GM23248 (cell line): Measurements from ENCODE around the gene C6orf120. TPM values are rescaled to one million over a fixed set of nuclear protein-coding genes. Genes with fewer than 3 reads are reported as not detected.

Experiments
- DNase-seq: peaks from one replicate; pipeline ENCODE4 v3.0.0-alpha.2; 2015
- H2AFZ ChIP-seq: fragments of 200-600 bp; sonication (generic); 2 replicates; pipeline ENCODE4 v1.6.1; 2016; ENCODE audit warnings: antibody characterized with exemption
- H3F3A ChIP-seq: fragments of 200-600 bp; sonication (generic); 2 replicates; pipeline ENCODE4 v1.6.1; 2016; ENCODE audit warnings: mild to moderate bottlenecking, antibody characterized with exemption, mixed run types; ENCODE audit not compliant: insufficient read depth
- H3K27ac ChIP-seq: fragments of 200-600 bp; sonication (generic); 2 replicates; pipeline ENCODE4 v1.5.1; 2016; ENCODE audit warnings: mild to moderate bottlenecking
- H3K27me3 ChIP-seq: fragments of 200-600 bp; sonication (generic); replicated peaks from 2 replicates; pipeline ENCODE4 v1.6.1; 2016; ENCODE audit warnings: mild to moderate bottlenecking; ENCODE audit not compliant: insufficient read depth
- H3K36me3 ChIP-seq: fragments of 200-600 bp; sonication (generic); 2 replicates; pipeline ENCODE4 v1.6.1; 2016; ENCODE audit warnings: low read depth, mild to moderate bottlenecking
- H3K4me1 ChIP-seq: fragments of 200-600 bp; sonication (generic); 2 replicates; pipeline ENCODE4 v1.6.1; 2016; ENCODE audit warnings: mild to moderate bottlenecking; ENCODE audit not compliant: insufficient read depth
- H3K4me2 ChIP-seq: fragments of 200-600 bp; sonication (generic); one replicate; pipeline ENCODE4 v1.6.1; 2016; ENCODE audit warnings: mild to moderate bottlenecking; ENCODE audit not compliant: unreplicated experiment
- H3K4me3 ChIP-seq: fragments of 200-600 bp; sonication (generic); 2 replicates; pipeline ENCODE4 v1.5.1; 2016; ENCODE audit warnings: mild to moderate bottlenecking
- H3K79me2 ChIP-seq: fragments of 200-600 bp; sonication (generic); 2 replicates; pipeline ENCODE4 v1.6.1; 2016; ENCODE audit warnings: mild to moderate bottlenecking; ENCODE audit not compliant: insufficient read depth
- H3K9ac ChIP-seq: fragments of 200-600 bp; sonication (generic); 2 replicates; pipeline ENCODE4 v1.6.1; 2016; ENCODE audit warnings: mild to moderate bottlenecking
- H3K9me2 ChIP-seq: fragments of 200-600 bp; sonication (generic); 2 replicates; pipeline ENCODE4 v1.6.1; 2016; ENCODE audit warnings: mixed run types, mild to moderate bottlenecking, moderate library complexity; ENCODE audit not compliant: insufficient read depth
- H3K9me3 ChIP-seq: fragments of 200-600 bp; sonication (generic); one replicate; pipeline ENCODE4 v1.6.1; 2017; ENCODE audit warnings: low read depth
- H4K20me1 ChIP-seq: fragments of 200-600 bp; sonication (generic); 2 replicates; pipeline ENCODE4 v1.6.0; 2016; ENCODE audit not compliant: insufficient read depth
- EZH2 ChIP-seq: fragments of 200-600 bp; sonication (generic); IDR thresholded peaks from 2 replicates; pipeline ENCODE4 v1.6.1; 2018; ENCODE audit warnings: antibody characterized with exemption, mild to moderate bottlenecking; ENCODE audit not compliant: insufficient read depth, poor library complexity, severe bottlenecking
- EZH2phosphoT487 ChIP-seq: fragments of 200-600 bp; sonication (generic); IDR thresholded peaks from 2 replicates; pipeline ENCODE4 v1.6.1; 2018; ENCODE audit warnings: antibody characterized with exemption, moderate library complexity, mild to moderate bottlenecking, low read depth; ENCODE audit not compliant: insufficient read depth
- whole genome bisulfite sequencing, 2 experiments: methylation state at CpG; one replicate each; pipeline ENCODE4 v1.1.6; 2015 to 2017; ENCODE audit warnings: low lambda C conversion rate in 2 of 2, low coverage in 1 of 2; ENCODE audit errors: missing lambda C conversion rate in 2 of 2; 5-methylcytosine and 5-hydroxymethylcytosine counted together
- in situ Hi-C: fragments of 300-500 bp; cut with MboI; formaldehyde crosslinking; loops from 2 replicates; pipeline ENCODE4 v1.15.0; 2020
- polyA plus RNA-seq: library from polyadenylated mRNA; unstranded; fragments of >200 nt; fragmentation: Nextera tagmentation; extraction: Ambion mirVana; gene quantifications from 2 replicates; pipeline ENCODE4 v1.2.1, GENCODE V29; 2016
- total RNA-seq: library from RNA; depleted of rRNA; stranded (reverse); fragments of >200 nt; shearing (Covaris generic); gene quantifications from 2 replicates; pipeline ENCODE4 v1.2.3, GENCODE V29; 2014

The C6orf120 gene
- total and polyA plus RNA-seq, 2 experiments from 2014 or later, result 39.4 to 72.7 TPM

DNA sequence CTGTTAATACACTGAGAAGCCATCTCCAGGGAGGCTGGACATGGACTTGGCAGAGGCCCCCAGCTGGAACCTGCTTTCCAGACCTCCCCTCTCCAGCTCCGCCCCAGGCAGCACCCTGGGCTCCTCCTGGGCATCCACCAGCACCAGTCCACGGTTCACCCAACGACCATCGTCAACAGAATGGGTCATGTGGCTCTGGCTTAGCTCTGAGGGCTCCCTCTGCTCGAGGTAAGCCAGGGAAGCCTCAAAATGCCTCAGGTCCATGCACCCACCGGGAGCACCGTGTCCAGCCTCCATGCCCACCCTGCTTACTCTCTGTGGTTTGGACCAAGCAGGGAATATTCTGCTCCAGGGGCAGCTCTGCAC is 40.6 kb upstream of the C6orf120 start:
- H3K36me3 ChIP-seq, result no peaks in the 10 kb centered on the region; the same call in 1 of the 2 replicates
- no peaks in the 10 kb centered on the region for H3K4me1 ChIP-seq
- no peaks in the 10 kb centered on the region for H4K20me1 ChIP-seq
- TF ChIP-seq EZH2 (no peak), EZH2phosphoT487 (no peak)
- no peak overlapping the region for H2AFZ ChIP-seq
- no peak overlapping the region for H3K4me3 ChIP-seq
- no peaks in the 10 kb centered on the region for H3K9me3 ChIP-seq
- H3K27me3 ChIP-seq, result no peaks in the 10 kb centered on the region
- no peaks in the 10 kb centered on the region for H3K9me2 ChIP-seq
- H3K27ac ChIP-seq, result no peak overlapping the region
- H3F3A ChIP-seq, result no peaks in the 10 kb centered on the region
- no peak overlapping the region for H3K9ac ChIP-seq
- no peak overlapping the region for H3K4me2 ChIP-seq
- no peaks in the 10 kb centered on the region for H3K79me2 ChIP-seq
- no peak for DNase-seq
- WGBS, 2 experiments, result 96 to 100% methylated on average over 7 of the region's 7 CpGs
- in situ Hi-C loops, result no loop called here

DNA sequence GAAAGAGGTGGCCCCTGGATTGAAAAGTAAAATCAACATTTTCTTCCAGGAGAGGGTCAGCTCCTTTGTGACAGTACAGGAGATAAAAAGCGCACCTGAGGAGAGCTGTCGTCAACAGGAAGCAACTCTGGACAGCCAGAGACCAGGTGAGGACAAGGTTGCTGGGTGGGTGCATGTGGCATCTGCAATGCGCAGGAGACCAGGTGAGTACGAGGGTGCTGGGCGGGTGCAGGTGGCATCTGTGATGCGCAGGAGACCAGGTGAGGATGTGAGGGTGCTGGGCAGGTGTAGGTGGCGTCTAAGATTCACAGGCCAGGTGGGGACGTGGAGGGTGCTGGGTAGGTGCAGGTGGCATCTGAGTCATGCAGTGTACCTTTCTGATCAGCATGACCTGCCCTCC is 38.5 kb upstream of the C6orf120 start:
- WGBS, 2 experiments, result 96 to 98% methylated on average over 8 of the region's 8 CpGs
- no peak overlapping the region for H3K27ac ChIP-seq
- H2AFZ ChIP-seq, result no peak overlapping the region
- H3K27me3 ChIP-seq, result no peaks in the 10 kb centered on the region
- no peak overlapping the region for H3K4me3 ChIP-seq
- DNase-seq, result no peak
- H3K36me3 ChIP-seq, result peaks cover 4% of the 10 kb centered on the region; the same call in 1 of the 2 replicates
- no peaks in the 10 kb centered on the region for H3K79me2 ChIP-seq
- no peaks in the 10 kb centered on the region for H3K9me3 ChIP-seq
- TF ChIP-seq EZH2phosphoT487 (no peak), EZH2 (no peak)
- in situ Hi-C loops, result no loop called here
- H3K9me2 ChIP-seq, result no peaks in the 10 kb centered on the region
- H3K4me2 ChIP-seq, result no peak overlapping the region
- H4K20me1 ChIP-seq, result no peaks in the 10 kb centered on the region
- H3K4me1 ChIP-seq, result no peaks in the 10 kb centered on the region
- H3K9ac ChIP-seq, result no peak overlapping the region
- no peaks in the 10 kb centered on the region for H3F3A ChIP-seq

DNA sequence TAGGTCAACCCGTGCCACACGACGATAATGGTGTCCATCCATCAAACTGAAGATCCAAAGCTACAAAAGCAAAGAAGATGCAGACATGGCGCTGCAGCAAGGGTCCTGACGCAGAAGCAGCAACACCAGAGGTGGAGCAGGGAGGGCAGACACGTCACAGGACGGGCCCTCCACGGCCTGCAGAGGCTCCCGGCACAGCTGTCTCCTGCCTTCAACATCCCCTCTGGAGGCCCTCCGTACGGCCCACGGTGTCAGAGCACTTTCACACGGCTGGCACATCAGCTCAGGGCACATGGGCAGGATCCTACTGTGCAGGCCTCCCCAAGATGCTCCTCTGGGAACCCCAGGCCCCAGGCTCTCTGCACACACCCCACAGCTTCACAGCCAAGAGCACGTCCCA is 37.7 kb upstream of the C6orf120 start:
- no peak overlapping the region for H2AFZ ChIP-seq
- no peak for DNase-seq
- no peaks in the 10 kb centered on the region for H3K9me2 ChIP-seq
- H3F3A ChIP-seq, result no peaks in the 10 kb centered on the region
- H3K36me3 ChIP-seq, result peaks cover 4% of the 10 kb centered on the region; the same call in 1 of the 2 replicates
- H3K27me3 ChIP-seq, result no peaks in the 10 kb centered on the region
- 96% methylated on average over 14 of the region's 14 CpGs for WGBS, 2 experiments
- no peaks in the 10 kb centered on the region for H3K79me2 ChIP-seq
- H4K20me1 ChIP-seq, result no peaks in the 10 kb centered on the region
- no peaks in the 10 kb centered on the region for H3K9me3 ChIP-seq
- in situ Hi-C loops, result no loop called here
- no peak overlapping the region for H3K9ac ChIP-seq
- no peak overlapping the region for H3K27ac ChIP-seq
- TF ChIP-seq EZH2, result no peak
- no peak for TF ChIP-seq EZH2phosphoT487
- H3K4me2 ChIP-seq, result no peak overlapping the region
- H3K4me1 ChIP-seq, result no peaks in the 10 kb centered on the region
- H3K4me3 ChIP-seq, result no peak overlapping the region

DNA sequence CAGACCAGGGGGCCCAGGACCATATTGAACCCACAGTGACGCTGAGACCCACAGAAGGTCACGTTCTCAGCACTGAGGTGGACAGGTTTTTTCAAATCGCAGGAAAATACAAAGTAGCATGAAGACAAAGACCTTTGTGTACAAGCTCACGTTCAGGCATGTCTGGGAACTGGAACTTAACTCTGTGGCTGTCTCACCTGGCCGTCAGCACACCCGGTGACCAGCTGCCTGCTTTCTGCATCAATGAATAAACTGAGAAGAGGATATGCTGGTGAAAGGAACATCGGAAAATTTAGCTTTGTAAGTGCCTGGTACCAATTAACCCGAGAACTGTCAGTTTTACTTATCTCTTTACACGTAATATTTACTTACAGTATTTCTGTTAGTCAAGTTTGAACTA is 36.6 kb upstream of the C6orf120 start:
- 71 to 82% methylated on average over 9 of the region's 9 CpGs for WGBS, 2 experiments
- in situ Hi-C loops, result no loop called here
- no peak overlapping the region for H3K27ac ChIP-seq

DNA sequence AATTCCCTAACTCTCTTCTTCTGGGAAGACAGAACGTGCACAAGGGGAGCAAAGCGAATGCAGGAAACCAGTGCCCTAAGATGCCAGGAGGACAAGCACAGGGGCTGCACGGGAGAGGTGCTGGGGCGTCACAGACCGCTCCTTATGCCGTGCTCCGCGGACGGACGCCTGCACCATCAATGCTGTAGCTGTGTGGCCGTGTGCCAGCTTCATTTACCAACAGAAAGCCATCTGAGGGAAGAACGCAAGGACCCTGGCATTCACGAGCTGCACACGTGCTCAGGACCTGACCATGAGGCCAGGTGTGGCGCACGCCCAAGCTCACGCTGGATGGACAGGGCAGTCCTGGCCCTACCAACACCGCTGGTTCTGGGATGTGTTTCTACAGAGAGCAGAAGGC is 35.5 kb upstream of the C6orf120 start:
- Histone ChIP-seq H2AFZ (no peak overlapping the region), H3K79me2 (no peaks in the 10 kb centered on the region), H3K9me2 (no peaks in the 10 kb centered on the region), H3K36me3 (peaks cover 4% of the 10 kb centered on the region; the same call in 1 of the 2 replicates), H3K4me1 (no peaks in the 10 kb centered on the region), H3K27ac (no peak overlapping the region), H3K27me3 (no peaks in the 10 kb centered on the region), H3K4me2 (no peak overlapping the region), H3K9ac (no peak overlapping the region), H3K4me3 (no peak overlapping the region), H3F3A (no peaks in the 10 kb centered on the region), H4K20me1 (no peaks in the 10 kb centered on the region), H3K9me3 (no peaks in the 10 kb centered on the region)
- no peak for DNase-seq
- no peak for TF ChIP-seq EZH2
- no peak for TF ChIP-seq EZH2phosphoT487
- in situ Hi-C loops, result no loop called here
- WGBS, 2 experiments, result 94% methylated on average over 18 of the region's 18 CpGs

More for the DNA sequence above, 36.6 kb upstream of the C6orf120 start:
- H3K4me1 ChIP-seq, result no peaks in the 10 kb centered on the region
- no peak overlapping the region for H3K4me3 ChIP-seq
- DNase-seq, result no peak
- no peak overlapping the region for H3K9ac ChIP-seq
- H3K79me2 ChIP-seq, result no peaks in the 10 kb centered on the region
- H4K20me1 ChIP-seq, result no peaks in the 10 kb centered on the region
- H2AFZ ChIP-seq, result no peak overlapping the region
- H3F3A ChIP-seq, result no peaks in the 10 kb centered on the region
- H3K36me3 ChIP-seq, result peaks cover 4% of the 10 kb centered on the region; the same call in 1 of the 2 replicates
- no peak for TF ChIP-seq EZH2phosphoT487
- no peak for TF ChIP-seq EZH2
- no peaks in the 10 kb centered on the region for H3K9me2 ChIP-seq
- no peaks in the 10 kb centered on the region for H3K27me3 ChIP-seq
- H3K4me2 ChIP-seq, result no peak overlapping the region
- no peaks in the 10 kb centered on the region for H3K9me3 ChIP-seq
